Thymus (tissue), 11 donors: Measurements from ENCODE around the gene USP34. TPM values are rescaled to one million over a fixed set of nuclear protein-coding genes. Genes with fewer than 3 reads are reported as not detected.

Experiments used
- DNase-seq, 9 donors: peaks; one replicate each; pipeline ENCODE4 v3.0.0-alpha.2; 2013; ENCODE audit warnings: low spot score in 9 of 9, low read depth in 6 of 9, missing footprints in 1 of 9
- H3K27ac ChIP-seq, 2 donors: one replicate each; pipeline ENCODE4 v1.5.1; 2013; ENCODE audit warnings: control low read depth in 1 of 2, low read depth in 1 of 2, low read length in 1 of 2, mild to moderate bottlenecking in 1 of 2, moderate library complexity in 1 of 2
- H3K27me3 ChIP-seq, 2 donors: one replicate each; pipeline ENCODE4 v1.5.1; 2013; ENCODE audit warnings: low read length in 1 of 2; ENCODE audit not compliant: control insufficient read depth in 2 of 2, insufficient read depth in 1 of 2
- H3K36me3 ChIP-seq, 2 donors: one replicate each; pipeline ENCODE4 v1.5.1; 2013; ENCODE audit warnings: low read length in 1 of 2, mild to moderate bottlenecking in 1 of 2, moderate library complexity in 1 of 2; ENCODE audit not compliant: control insufficient read depth in 2 of 2, insufficient read depth in 2 of 2
- H3K4me1 ChIP-seq, 2 donors: one replicate each; pipeline ENCODE4 v1.5.1; 2013; ENCODE audit warnings: low read length in 2 of 2; ENCODE audit not compliant: control insufficient read depth in 2 of 2, insufficient read depth in 2 of 2
- H3K4me3 ChIP-seq, 2 donors: one replicate each; pipeline ENCODE4 v1.5.1; 2013; ENCODE audit warnings: low read length in 2 of 2, control low read depth in 1 of 2, mild to moderate bottlenecking in 1 of 2
- H3K9me3 ChIP-seq, 2 donors: one replicate each; pipeline ENCODE4 v1.5.1; 2013; ENCODE audit warnings: low read length in 1 of 2, mild to moderate bottlenecking in 1 of 2; ENCODE audit not compliant: control insufficient read depth in 2 of 2, insufficient read depth in 1 of 2
- WGBS: extraction: QIAGEN DNeasy Blood & Tissue Kit; methylation state at CpG from one replicate; pipeline ENCODE4 v1.1.7; 2013; 5-methylcytosine and 5-hydroxymethylcytosine counted together
- polyA plus RNA-seq: library from polyadenylated mRNA; stranded (reverse); fragments of 200-250 nt; gene quantifications from one replicate; pipeline ENCODE4 v1.2.3, GENCODE V29; 2013
- total RNA-seq: library from RNA; stranded (reverse); fragments of 120-200 nt; gene quantifications from one replicate; pipeline ENCODE4 v1.2.4, GENCODE V29; 2013
- donor health status: healthy.

USP34 gene
- total and polyA plus RNA-seq, 2 donors, result 54.5 to 102 TPM

GRCh38 chr2:61436092-61436491 lies 34.8 kb downstream of the USP34 start:
- Histone ChIP-seq H3K36me3 (peaks cover 0 to 3% of the 10 kb centered on the region in 2 donors), H3K4me3 (no peak overlapping the region), H3K4me1 (peaks cover 4 to 5% of the 10 kb centered on the region in 2 donors), H3K27ac (no peak overlapping the region), H3K9me3 (peaks cover 0 to 15% of the 10 kb centered on the region in 2 donors), H3K27me3 (no peaks in the 10 kb centered on the region)
- 89% methylated on average over 2 of the region's 2 CpGs for WGBS
- no peak for DNase-seq

- WGBS, result 100% methylated on average over 1 of the region's 1 CpG
- Histone ChIP-seq H3K27ac (no peak overlapping the region), H3K27me3 (no peaks in the 10 kb centered on the region), H3K9me3 (peaks cover 0 to 13% of the 10 kb centered on the region in 2 donors), H3K36me3 (peaks cover 0 to 3% of the 10 kb centered on the region in 2 donors), H3K4me3 (no peak overlapping the region), H3K4me1 (peaks cover 4 to 5% of the 10 kb centered on the region in 2 donors)
- DNase-seq, result no peak
Measured at GRCh38 chr2:61435291-61435690, 35.6 kb downstream of the USP34 start.

GRCh38 chr2:61434314-61434713 lies 36.6 kb downstream of the USP34 start:
- Histone ChIP-seq H3K27me3 (no peaks in the 10 kb centered on the region), H3K4me3 (no peak overlapping the region), H3K9me3 (peaks cover 0 to 13% of the 10 kb centered on the region in 2 donors), H3K27ac (no peak overlapping the region), H3K4me1 (peaks cover 4 to 5% of the 10 kb centered on the region in 2 donors), H3K36me3 (no peaks in the 10 kb centered on the region)
- no peak for DNase-seq

- H3K36me3 ChIP-seq, result no peaks in the 10 kb centered on the region
- no peaks in the 10 kb centered on the region for H3K27me3 ChIP-seq
- 98% methylated on average over 1 of the region's 1 CpG for WGBS
- H3K4me3 ChIP-seq, result no peak overlapping the region
- peaks cover 4 to 5% of the 10 kb centered on the region in 2 donors for H3K4me1 ChIP-seq
- DNase-seq, result no peak
- peaks cover 0 to 13% of the 10 kb centered on the region in 2 donors for H3K9me3 ChIP-seq
- H3K27ac ChIP-seq, result no peak overlapping the region
Measured at GRCh38 chr2:61433606-61434005, 37.3 kb downstream of the USP34 start.

- WGBS, result 96% methylated on average over 3 of the region's 3 CpGs
- no peak overlapping the region for H3K4me3 ChIP-seq
- H3K27me3 ChIP-seq, result no peaks in the 10 kb centered on the region
- H3K4me1 ChIP-seq, result peaks cover 4 to 5% of the 10 kb centered on the region in 2 donors
- no peaks in the 10 kb centered on the region for H3K36me3 ChIP-seq
- no peak overlapping the region for H3K27ac ChIP-seq
- peaks cover 0 to 11% of the 10 kb centered on the region in 2 donors for H3K9me3 ChIP-seq
- no peak for DNase-seq
Measured at GRCh38 chr2:61432990-61433389, 37.9 kb downstream of the USP34 start.

- DNase-seq, result no peak
- Histone ChIP-seq H3K36me3 (no peaks in the 10 kb centered on the region), H3K4me1 (peaks cover 7 to 8% of the 10 kb centered on the region in 2 donors), H3K9me3 (peaks cover 0 to 8% of the 10 kb centered on the region in 2 donors), H3K27me3 (no peaks in the 10 kb centered on the region), H3K27ac (no peak overlapping the region), H3K4me3 (no peak overlapping the region)
- WGBS, result 97% methylated on average over 5 of the region's 5 CpGs
Measured at GRCh38 chr2:61431345-61431744, 39.5 kb downstream of the USP34 start.

GRCh38 chr2:61426267-61426897 lies 44.5 kb downstream of the USP34 start:
- Histone ChIP-seq H3K4me1 (peaks cover 2 to 16% of the 10 kb centered on the region in 2 donors), H3K27ac (no peak overlapping the region), H3K36me3 (no peaks in the 10 kb centered on the region), H3K4me3 (no peak overlapping the region), H3K9me3 (no peaks in the 10 kb centered on the region), H3K27me3 (no peaks in the 10 kb centered on the region)
- 51% methylated on average over 6 of the region's 6 CpGs for WGBS
- DNase-seq, result peak in 7 of 9 donors; percentile 41 to 72 (median 51)

GRCh38 chr2:61425605-61426155 lies 45.2 kb downstream of the USP34 start:
- H3K4me3 ChIP-seq, result no peak overlapping the region
- peak overlapping the region in 1 of 2 donors; percentile 27 for H3K27ac ChIP-seq
- no peak for DNase-seq
- no peaks in the 10 kb centered on the region for H3K36me3 ChIP-seq
- 94% methylated on average over 6 of the region's 6 CpGs for WGBS
- peaks cover 2 to 16% of the 10 kb centered on the region in 2 donors for H3K4me1 ChIP-seq
- H3K27me3 ChIP-seq, result no peaks in the 10 kb centered on the region
- H3K9me3 ChIP-seq, result no peaks in the 10 kb centered on the region

- no peak for DNase-seq
- 78% methylated on average over 3 of the region's 3 CpGs for WGBS
- Histone ChIP-seq H3K27ac (no peak overlapping the region), H3K9me3 (no peaks in the 10 kb centered on the region), H3K4me3 (no peak overlapping the region), H3K4me1 (peaks cover 6 to 16% of the 10 kb centered on the region in 2 donors), H3K27me3 (no peaks in the 10 kb centered on the region), H3K36me3 (no peaks in the 10 kb centered on the region)
Measured at GRCh38 chr2:61423714-61424113, 47.2 kb downstream of the USP34 start.
